ENCODE results near the gene GRID1.

The GRID1 gene

GRCh38 chr10:85920311-85920710, 446.3 kb downstream of the GRID1 start:
- H3K4ac ChIP-seq (ENCODE audit: low read depth in 1 of 2, low read length in 2 of 2): no peak overlapping the region
- no peaks in the 10 kb centered on the region for H3K36me3 ChIP-seq (ENCODE audit: control insufficient read depth in 1 of 2, insufficient read depth in 2 of 2, low read depth in 1 of 2, low read length in 2 of 2)
- H3K4me2 ChIP-seq (ENCODE audit: low read length, poor library complexity, severe bottlenecking): no peak overlapping the region
- no peak for DNase-seq
- no peaks in the 10 kb centered on the region for H3K9me3 ChIP-seq (ENCODE audit: control insufficient read depth, low read length)
- no peak overlapping the region for H2AFZ ChIP-seq (ENCODE audit: low read depth, low read length)
- H4K8ac ChIP-seq (ENCODE audit: low read length): no peak overlapping the region
- no peak overlapping the region for H3K23ac ChIP-seq (ENCODE audit: low read length in 2 of 2)
- H2BK5ac ChIP-seq (ENCODE audit: low read depth, low read length, poor library complexity, severe bottlenecking): no peak overlapping the region
- no peaks in the 10 kb centered on the region for H3K4me1 ChIP-seq (ENCODE audit: control insufficient read depth, insufficient read depth, low read depth, low read length)
- H2BK15ac ChIP-seq (ENCODE audit: low read depth, poor library complexity, severe bottlenecking): no peak overlapping the region
- H3K27ac ChIP-seq (ENCODE audit: low read length, poor library complexity, severe bottlenecking): no peak overlapping the region
- no peak overlapping the region for H4K91ac ChIP-seq (ENCODE audit: low read length)
- no peak overlapping the region for H3K9ac ChIP-seq (ENCODE audit: low read length)
- H2AK5ac ChIP-seq (ENCODE audit: low read length, severe bottlenecking): no peak overlapping the region
- no peak overlapping the region for H3K18ac ChIP-seq (ENCODE audit: low read depth in 1 of 2, low read length in 2 of 2)
- H3K27me3 ChIP-seq (ENCODE audit: control insufficient read depth in 1 of 2, insufficient read depth in 1 of 2, low read length in 2 of 2): no peaks in the 10 kb centered on the region
- no peak overlapping the region for H3K4me3 ChIP-seq (ENCODE audit: insufficient read depth in 1 of 2, low read depth in 1 of 2, low read length in 2 of 2)
- no peak overlapping the region for H2BK120ac ChIP-seq (ENCODE audit: low read depth, low read length)
- H3K79me1 ChIP-seq (replicated peaks; ENCODE audit: low read length, poor library complexity, severe bottlenecking): no peaks in the 10 kb centered on the region
- no peak overlapping the region for H2BK12ac ChIP-seq (ENCODE audit: low read length in 2 of 2)
- WGBS: 71% methylated on average over 6 of the region's 6 CpGs
- H3K14ac ChIP-seq (ENCODE audit: low read length in 2 of 2): no peak overlapping the region

DNA sequence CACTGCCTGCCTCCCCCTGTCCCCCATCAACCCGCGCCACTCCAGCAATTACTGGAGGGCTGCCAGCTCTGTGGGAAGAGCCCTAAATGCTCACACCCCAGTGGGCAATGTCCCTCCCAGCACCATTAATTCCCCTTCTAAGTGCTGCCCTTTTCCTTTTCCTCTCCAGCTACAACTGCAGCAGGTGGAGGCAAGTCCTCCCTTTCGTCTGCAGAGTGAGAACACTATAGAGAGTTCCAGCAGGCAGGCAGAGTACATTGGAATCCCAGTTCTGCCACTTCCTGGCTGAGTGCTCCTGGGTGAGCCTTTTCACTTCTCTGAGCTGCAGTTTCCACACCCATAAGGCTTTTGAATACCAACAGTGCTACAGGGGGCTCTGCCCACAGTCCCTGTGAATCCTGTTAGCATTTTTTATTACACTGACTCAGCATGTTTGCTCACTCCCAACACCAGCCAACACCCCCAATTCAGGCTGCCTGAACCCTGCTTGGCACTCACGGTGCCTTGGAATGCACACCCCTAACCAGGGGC, 447.0 kb downstream of the GRID1 start:
- DNase-seq: no peak
- H3K27me3 ChIP-seq (ENCODE audit: control insufficient read depth in 1 of 2, insufficient read depth in 1 of 2, low read length in 2 of 2): no peaks in the 10 kb centered on the region
- H2BK120ac ChIP-seq (ENCODE audit: low read depth, low read length): no peak overlapping the region
- no peak overlapping the region for H4K8ac ChIP-seq (ENCODE audit: low read length)
- no peaks in the 10 kb centered on the region for H3K9me3 ChIP-seq (ENCODE audit: control insufficient read depth, low read length)
- no peak overlapping the region for H3K4ac ChIP-seq (ENCODE audit: low read depth in 1 of 2, low read length in 2 of 2)
- no peaks in the 10 kb centered on the region for H3K36me3 ChIP-seq (ENCODE audit: control insufficient read depth in 1 of 2, insufficient read depth in 2 of 2, low read depth in 1 of 2, low read length in 2 of 2)
- H4K91ac ChIP-seq (ENCODE audit: low read length): peak overlapping the region; percentile 64
- H2BK12ac ChIP-seq (ENCODE audit: low read length in 2 of 2): no peak overlapping the region
- no peak overlapping the region for H3K27ac ChIP-seq (ENCODE audit: low read length, poor library complexity, severe bottlenecking)
- no peak overlapping the region for H2BK5ac ChIP-seq (ENCODE audit: low read depth, low read length, poor library complexity, severe bottlenecking)
- no peak overlapping the region for H3K18ac ChIP-seq (ENCODE audit: low read depth in 1 of 2, low read length in 2 of 2)
- H3K4me3 ChIP-seq (ENCODE audit: insufficient read depth in 1 of 2, low read depth in 1 of 2, low read length in 2 of 2): no peak overlapping the region
- no peak overlapping the region for H3K14ac ChIP-seq (ENCODE audit: low read length in 2 of 2)
- H3K23ac ChIP-seq (ENCODE audit: low read length in 2 of 2): no peak overlapping the region
- H3K79me1 ChIP-seq (replicated peaks; ENCODE audit: low read length, poor library complexity, severe bottlenecking): no peaks in the 10 kb centered on the region
- no peak overlapping the region for H2AK5ac ChIP-seq (ENCODE audit: low read length, severe bottlenecking)
- 55% methylated on average over 4 of the region's 4 CpGs for WGBS
- no peak overlapping the region for H2AFZ ChIP-seq (ENCODE audit: low read depth, low read length)
- H3K4me2 ChIP-seq (ENCODE audit: low read length, poor library complexity, severe bottlenecking): no peak overlapping the region
- H3K9ac ChIP-seq (ENCODE audit: low read length): no peak overlapping the region
- no peaks in the 10 kb centered on the region for H3K4me1 ChIP-seq (ENCODE audit: control insufficient read depth, insufficient read depth, low read depth, low read length)
- no peak overlapping the region for H2BK15ac ChIP-seq (ENCODE audit: low read depth, poor library complexity, severe bottlenecking)

DNA sequence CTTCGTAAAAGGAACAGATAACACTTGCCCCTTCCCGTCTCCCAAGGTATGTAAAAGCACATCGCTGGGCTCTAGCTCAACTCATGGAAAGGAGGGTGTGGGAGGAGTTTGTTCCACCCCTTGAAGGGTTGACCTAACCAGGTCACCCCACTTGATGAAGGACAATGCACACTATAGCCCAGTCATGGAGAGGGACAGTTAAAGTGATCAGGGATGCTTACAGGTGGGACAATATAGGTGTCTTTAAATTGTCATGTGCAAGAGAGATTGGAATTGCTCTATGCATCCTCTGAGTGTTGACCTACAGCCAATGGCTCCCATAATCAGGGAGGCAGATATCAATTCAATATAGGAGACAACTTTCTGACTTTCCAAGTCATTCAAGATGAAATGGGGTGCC, 448.2 kb downstream of the GRID1 start:
- Histone ChIP-seq H2AK5ac (ENCODE audit: low read length, severe bottlenecking) (no peak overlapping the region), H2BK5ac (ENCODE audit: low read depth, low read length, poor library complexity, severe bottlenecking) (no peak overlapping the region), H2BK12ac (ENCODE audit: low read length in 2 of 2) (no peak overlapping the region), H3K4ac (ENCODE audit: low read depth in 1 of 2, low read length in 2 of 2) (no peak overlapping the region), H3K14ac (ENCODE audit: low read length in 2 of 2) (no peak overlapping the region), H3K27me3 (ENCODE audit: control insufficient read depth in 1 of 2, insufficient read depth in 1 of 2, low read length in 2 of 2) (no peaks in the 10 kb centered on the region), H4K91ac (ENCODE audit: low read length) (no peak overlapping the region), H3K18ac (ENCODE audit: low read depth in 1 of 2, low read length in 2 of 2) (no peak overlapping the region), H3K36me3 (ENCODE audit: control insufficient read depth in 1 of 2, insufficient read depth in 2 of 2, low read depth in 1 of 2, low read length in 2 of 2) (no peaks in the 10 kb centered on the region), H3K79me1 (replicated peaks; ENCODE audit: low read length, poor library complexity, severe bottlenecking) (no peaks in the 10 kb centered on the region), H3K4me2 (ENCODE audit: low read length, poor library complexity, severe bottlenecking) (no peak overlapping the region), H3K27ac (ENCODE audit: low read length, poor library complexity, severe bottlenecking) (no peak overlapping the region), H4K8ac (ENCODE audit: low read length) (no peak overlapping the region), H2AFZ (ENCODE audit: low read depth, low read length) (no peak overlapping the region), H2BK120ac (ENCODE audit: low read depth, low read length) (no peak overlapping the region), H2BK15ac (ENCODE audit: low read depth, poor library complexity, severe bottlenecking) (no peak overlapping the region), H3K9ac (ENCODE audit: low read length) (no peak overlapping the region), H3K4me3 (ENCODE audit: insufficient read depth in 1 of 2, low read depth in 1 of 2, low read length in 2 of 2) (no peak overlapping the region), H3K4me1 (ENCODE audit: control insufficient read depth, insufficient read depth, low read depth, low read length) (no peaks in the 10 kb centered on the region), H3K9me3 (ENCODE audit: control insufficient read depth, low read length) (no peaks in the 10 kb centered on the region), H3K23ac (ENCODE audit: low read length in 2 of 2) (no peak overlapping the region)
- DNase-seq: no peak
- WGBS: 78% methylated on average over 3 of the region's 3 CpGs

DNA sequence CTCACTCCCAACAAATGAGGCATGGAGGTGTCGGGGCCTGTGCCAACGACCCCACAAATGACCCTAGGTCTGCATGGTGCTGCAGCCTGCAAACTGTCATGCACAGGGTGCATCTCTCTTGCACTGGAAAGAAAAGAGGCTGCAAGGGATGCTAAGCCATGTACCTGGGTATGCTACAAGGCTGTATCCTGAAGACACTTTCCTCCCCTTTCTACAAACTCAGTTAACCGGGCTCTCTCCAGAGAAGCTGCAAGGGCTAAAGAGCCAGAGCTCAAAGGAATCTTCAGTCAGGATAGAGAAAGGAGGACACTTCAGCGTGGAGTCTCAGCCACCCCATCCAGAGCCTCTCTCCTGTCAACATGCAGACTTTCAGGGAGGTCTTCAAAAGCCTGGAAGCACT, 449.0 kb downstream of the GRID1 start:
- no peak overlapping the region for H2AFZ ChIP-seq (ENCODE audit: low read depth, low read length)
- no peak overlapping the region for H4K91ac ChIP-seq (ENCODE audit: low read length)
- H2AK5ac ChIP-seq (ENCODE audit: low read length, severe bottlenecking): no peak overlapping the region
- H2BK5ac ChIP-seq (ENCODE audit: low read depth, low read length, poor library complexity, severe bottlenecking): no peak overlapping the region
- H3K4me1 ChIP-seq (ENCODE audit: control insufficient read depth, insufficient read depth, low read depth, low read length): no peaks in the 10 kb centered on the region
- no peak overlapping the region for H2BK12ac ChIP-seq (ENCODE audit: low read length in 2 of 2)
- no peak overlapping the region for H3K14ac ChIP-seq (ENCODE audit: low read length in 2 of 2)
- no peak overlapping the region for H3K27ac ChIP-seq (ENCODE audit: low read length, poor library complexity, severe bottlenecking)
- no peak overlapping the region for H3K18ac ChIP-seq (ENCODE audit: low read depth in 1 of 2, low read length in 2 of 2)
- no peak overlapping the region for H3K23ac ChIP-seq (ENCODE audit: low read length in 2 of 2)
- H3K36me3 ChIP-seq (ENCODE audit: control insufficient read depth in 1 of 2, insufficient read depth in 2 of 2, low read depth in 1 of 2, low read length in 2 of 2): no peaks in the 10 kb centered on the region
- DNase-seq: no peak
- H3K27me3 ChIP-seq (ENCODE audit: control insufficient read depth in 1 of 2, insufficient read depth in 1 of 2, low read length in 2 of 2): no peaks in the 10 kb centered on the region
- no peak overlapping the region for H3K4me2 ChIP-seq (ENCODE audit: low read length, poor library complexity, severe bottlenecking)
- peak overlapping the region; percentile 30 for H4K8ac ChIP-seq (ENCODE audit: low read length)
- H3K4ac ChIP-seq (ENCODE audit: low read depth in 1 of 2, low read length in 2 of 2): no peak overlapping the region
- WGBS: 65% methylated on average over 3 of the region's 4 CpGs
- H3K9ac ChIP-seq (ENCODE audit: low read length): no peak overlapping the region
- no peak overlapping the region for H2BK15ac ChIP-seq (ENCODE audit: low read depth, poor library complexity, severe bottlenecking)
- H2BK120ac ChIP-seq (ENCODE audit: low read depth, low read length): no peak overlapping the region
- no peaks in the 10 kb centered on the region for H3K9me3 ChIP-seq (ENCODE audit: control insufficient read depth, low read length)
- no peaks in the 10 kb centered on the region for H3K79me1 ChIP-seq (replicated peaks; ENCODE audit: low read length, poor library complexity, severe bottlenecking)
- no peak overlapping the region for H3K4me3 ChIP-seq (ENCODE audit: insufficient read depth in 1 of 2, low read depth in 1 of 2, low read length in 2 of 2)

All from mesenchymal stem cell (in vitro differentiated cells and primary cell).